GM21381 (cell line): ENCODE measurements around the gene PDE1A.

Experiments
- ATAC-seq: cut with Tn5 transposase; IDR thresholded peaks from one replicate; pipeline ENCODE4 v1.9.1; 2021; ENCODE audit warnings: mild to moderate bottlenecking, moderate library complexity; ENCODE audit not compliant: unreplicated experiment

Gene PDE1A

DNA sequence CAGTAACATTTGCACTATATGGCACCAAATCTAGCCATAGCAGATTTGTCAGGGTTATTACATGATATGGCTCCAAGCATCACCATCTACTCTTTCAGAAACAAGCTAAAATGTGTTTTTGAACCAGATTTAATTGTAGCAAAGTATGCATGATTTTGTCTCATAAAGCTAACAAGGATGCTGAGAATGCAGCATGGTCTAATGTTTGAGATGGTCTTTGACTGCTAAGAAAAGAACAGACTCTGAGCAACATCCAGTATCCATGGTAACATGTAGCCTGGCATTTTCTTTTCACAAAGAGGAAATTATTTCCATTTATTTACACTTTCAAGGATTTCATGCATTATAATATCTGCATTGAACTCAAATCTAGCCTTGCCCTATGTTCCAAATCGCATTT is 206.5 kb downstream of the PDE1A start:
- ATAC-seq: no peak

DNA sequence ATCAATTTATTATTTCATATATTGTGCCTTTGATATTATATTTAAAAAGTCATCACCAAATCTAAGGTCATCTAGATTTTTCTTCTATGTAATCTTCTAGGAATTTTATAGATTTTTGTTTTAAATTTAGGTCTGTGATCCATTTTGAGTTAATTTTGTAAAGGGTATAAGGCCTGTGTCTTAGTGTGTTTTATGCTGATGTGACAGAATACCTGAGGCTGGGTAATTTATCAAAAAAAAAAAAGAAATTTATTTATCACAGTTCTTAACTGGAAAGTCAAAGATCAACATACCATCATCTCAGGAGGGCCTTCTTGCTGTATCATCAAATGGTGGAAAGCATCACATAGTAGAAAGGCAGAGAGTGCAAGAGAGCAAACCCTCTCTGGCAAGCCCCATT is 216.2 kb downstream of the PDE1A start:
- ATAC-seq: no peak

DNA sequence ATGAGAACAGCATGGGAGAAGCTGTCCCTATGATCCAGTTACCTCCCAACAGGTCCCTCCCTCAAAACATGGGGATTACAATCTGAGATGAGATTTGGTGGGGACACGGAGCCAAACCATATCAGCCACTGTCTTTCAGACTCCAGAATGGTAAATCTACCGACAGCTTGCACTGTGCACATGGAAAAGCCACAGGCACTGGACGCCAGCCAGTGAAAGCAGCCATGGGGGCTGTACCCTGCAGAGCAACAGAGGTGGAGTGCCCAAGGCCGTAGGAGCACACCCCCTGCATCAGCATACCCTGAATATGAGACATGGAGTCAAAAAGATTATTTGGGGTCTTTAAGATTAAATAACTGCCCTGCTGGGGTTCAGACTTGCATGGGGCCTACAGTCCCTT is 218.4 kb downstream of the PDE1A start:
- no peak for ATAC-seq

DNA sequence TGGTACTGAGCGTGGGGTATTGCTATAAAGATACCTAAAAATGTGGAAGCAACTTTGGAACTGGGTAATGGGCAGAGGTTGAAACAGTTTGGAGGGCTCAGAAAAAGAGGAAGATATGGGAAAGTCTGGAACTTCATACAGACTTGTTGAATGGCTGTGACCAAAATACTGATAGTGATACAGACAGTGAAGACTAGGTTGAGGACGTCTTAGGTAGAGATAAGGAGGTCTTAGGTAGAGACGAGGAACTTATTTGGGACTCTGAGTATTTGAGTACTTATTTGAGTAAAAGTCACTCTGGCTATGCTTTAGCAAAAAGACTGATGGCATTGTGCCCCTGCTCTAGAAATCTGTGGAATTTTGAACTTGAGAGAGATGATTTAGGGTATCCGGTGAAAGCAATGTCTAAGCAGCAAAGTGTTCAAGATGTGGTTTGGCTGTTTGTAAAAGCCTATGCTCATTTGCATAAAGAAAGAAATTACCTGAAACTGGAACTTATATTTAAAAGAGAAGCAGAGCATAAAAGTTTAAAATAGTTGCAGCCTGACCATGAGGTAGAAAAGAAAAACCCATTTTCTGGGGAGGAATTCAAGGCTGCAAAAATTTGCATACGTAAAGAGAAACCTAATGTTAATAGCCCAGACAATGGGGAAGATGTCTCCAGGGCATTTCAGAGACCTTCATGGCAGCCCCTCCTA is 219.6 kb downstream of the PDE1A start:
- ATAC-seq: peak; percentile 73

DNA sequence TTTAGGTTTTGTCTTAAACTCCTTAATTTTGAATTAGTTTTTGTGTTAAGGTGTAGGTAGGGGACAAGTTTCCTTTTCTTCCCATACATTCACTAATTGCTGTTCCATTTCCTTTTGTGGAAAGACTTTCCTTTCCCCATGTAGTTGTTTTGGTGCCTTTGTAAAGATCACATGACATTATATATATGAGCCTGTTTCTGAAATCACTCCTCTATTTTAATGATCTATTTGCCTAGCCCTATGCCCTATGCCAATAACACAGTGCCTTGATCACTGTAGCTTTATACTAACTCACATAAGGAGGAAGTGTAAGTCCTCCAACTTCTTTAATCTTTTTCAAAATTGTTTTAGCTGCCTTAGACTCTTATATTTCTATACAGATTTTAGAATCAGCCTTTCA is 229.3 kb downstream of the PDE1A start:
- no peak for ATAC-seq

DNA sequence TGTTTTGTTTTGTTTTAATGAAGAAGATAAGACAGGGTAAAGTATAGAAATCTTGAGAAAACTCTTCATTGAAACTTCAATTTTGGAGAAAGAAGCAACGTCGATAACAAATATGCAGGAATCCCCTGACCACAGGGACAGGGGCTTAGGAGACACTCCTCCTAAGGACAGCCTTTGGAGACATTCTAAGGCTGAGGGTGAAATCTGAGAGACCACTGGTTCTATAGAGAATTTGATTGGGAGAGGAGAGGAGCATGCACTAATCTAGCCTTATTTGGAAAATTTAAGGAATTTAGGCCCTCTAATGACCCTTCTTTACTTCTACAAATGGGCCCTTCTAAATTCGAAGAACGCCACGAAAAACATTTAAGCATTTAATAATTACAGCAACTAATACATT is 233.5 kb downstream of the PDE1A start:
- ATAC-seq: no peak

DNA sequence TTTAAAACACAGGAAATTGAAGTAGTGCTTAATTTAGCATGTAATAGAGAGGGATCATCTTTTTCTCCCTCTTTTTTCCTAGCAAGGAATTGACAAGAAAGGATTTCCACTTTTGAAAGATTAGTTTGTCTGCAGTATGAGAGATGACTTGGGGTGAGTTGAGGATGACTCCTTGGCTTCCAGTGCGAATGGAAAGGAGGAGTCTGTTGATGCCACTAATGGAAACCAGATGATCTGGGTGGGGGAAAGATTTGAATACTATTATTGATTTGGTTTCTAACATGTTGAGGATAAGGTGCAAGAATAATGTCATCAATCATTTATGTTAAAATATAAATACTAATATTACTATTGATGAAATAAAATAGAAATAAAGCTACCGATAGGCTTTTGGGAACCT is 235.8 kb downstream of the PDE1A start:
- ATAC-seq: no peak

DNA sequence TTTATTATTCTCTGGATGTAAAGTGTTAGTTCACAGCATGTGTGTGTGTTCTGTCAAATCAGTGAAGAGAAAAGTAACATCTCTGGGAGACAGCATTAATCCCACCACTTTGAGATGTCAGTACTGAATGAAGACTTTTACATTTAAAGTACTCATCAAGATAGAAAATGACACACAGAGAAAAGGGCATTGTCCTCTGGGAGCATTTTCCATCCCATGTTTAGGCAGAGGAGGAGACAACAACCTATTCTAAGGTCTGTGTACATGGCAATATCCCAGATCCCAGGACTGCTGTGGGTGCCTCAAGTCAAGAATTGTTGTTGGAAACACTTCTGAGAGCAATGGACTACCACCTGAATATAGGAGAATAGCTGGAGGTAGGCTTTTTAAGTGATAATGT is 239.7 kb downstream of the PDE1A start:
- ATAC-seq: no peak

DNA sequence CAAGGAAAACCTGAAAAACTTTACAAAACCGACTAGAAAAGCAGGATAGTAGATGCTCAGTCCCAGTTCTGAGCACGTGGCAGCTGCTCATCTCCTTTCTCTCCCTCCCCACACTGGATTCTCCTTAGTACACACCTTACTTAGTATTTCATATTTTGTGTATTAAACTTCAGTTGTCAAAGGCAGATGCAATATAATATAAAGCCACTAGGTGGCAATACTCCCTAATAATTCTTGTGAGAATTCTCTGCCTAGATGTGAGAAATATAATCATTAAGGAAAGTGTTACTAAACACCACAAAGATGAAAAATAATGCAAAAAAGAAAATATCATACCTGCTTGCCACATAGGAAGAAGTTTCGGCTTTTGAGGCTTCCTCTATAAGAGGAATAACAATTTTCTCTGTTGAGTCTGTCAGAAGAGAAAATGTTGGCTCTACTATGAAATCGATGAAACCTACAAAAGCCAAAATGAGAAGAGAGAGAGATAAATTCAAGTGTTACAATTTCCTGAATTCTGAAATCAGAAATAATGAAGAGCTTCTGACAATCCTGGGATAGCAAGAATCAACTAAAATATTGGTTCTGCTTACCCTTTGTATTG is 240.6 kb downstream of the PDE1A start:
- ATAC-seq: peak; percentile 77

DNA sequence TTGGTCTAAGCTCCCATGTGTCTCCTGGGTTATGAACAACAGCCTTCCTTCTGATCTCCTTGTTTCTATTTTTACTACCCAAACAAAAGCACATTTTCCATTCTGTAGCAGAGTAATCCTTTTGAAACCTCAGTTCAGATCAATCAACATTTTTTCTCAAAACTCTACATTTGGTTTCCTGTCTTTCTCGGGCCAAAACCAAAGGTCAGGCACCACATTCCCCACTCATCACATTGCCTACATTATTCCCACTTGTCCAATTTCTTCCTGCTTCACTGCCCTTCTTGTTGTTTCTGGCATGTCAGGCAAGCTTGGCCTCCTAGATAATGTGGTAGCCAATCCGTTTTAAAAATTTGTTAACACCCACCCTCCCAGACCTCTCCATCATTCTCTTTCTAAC is 244.4 kb downstream of the PDE1A start:
- no peak for ATAC-seq

DNA sequence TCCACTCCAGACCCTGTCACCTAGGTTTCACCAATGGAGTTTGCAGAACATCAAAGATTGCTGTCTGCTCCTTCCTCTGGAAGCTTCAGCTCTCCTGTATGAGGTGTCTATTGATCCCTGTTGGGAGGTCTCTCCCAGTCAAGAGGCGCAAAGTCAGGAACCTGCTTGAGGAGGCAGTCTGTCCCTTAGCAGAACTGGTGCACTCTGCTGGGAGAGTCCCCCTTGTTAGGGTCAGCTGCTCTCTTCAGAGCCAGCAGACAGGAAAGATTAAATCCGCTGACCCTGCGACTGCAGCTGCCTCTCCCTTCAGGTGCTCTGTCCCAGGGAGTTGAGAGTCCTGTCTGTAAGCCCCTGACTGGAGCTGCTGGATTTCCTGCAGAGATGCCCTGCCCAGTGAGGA is 245.5 kb downstream of the PDE1A start:
- ATAC-seq: no peak

DNA sequence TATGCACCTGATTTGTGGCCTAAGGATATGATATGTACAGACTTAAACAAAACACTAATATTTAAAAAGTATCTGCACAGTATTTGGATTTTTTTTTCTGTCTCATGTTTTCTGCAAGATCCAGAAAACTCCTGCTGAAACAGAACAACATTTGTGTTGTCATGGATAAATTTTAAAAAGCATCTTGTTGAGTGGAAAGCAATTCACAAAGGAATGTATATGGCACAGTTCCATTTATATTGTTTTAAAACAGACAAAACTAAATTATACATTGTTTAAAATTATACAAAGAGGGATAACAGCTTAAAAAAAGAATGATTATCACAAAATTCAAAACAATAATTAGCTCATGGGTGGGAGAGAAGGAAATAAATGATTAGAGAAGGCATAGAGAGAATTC is 247.7 kb downstream of the PDE1A start:
- no peak for ATAC-seq

DNA sequence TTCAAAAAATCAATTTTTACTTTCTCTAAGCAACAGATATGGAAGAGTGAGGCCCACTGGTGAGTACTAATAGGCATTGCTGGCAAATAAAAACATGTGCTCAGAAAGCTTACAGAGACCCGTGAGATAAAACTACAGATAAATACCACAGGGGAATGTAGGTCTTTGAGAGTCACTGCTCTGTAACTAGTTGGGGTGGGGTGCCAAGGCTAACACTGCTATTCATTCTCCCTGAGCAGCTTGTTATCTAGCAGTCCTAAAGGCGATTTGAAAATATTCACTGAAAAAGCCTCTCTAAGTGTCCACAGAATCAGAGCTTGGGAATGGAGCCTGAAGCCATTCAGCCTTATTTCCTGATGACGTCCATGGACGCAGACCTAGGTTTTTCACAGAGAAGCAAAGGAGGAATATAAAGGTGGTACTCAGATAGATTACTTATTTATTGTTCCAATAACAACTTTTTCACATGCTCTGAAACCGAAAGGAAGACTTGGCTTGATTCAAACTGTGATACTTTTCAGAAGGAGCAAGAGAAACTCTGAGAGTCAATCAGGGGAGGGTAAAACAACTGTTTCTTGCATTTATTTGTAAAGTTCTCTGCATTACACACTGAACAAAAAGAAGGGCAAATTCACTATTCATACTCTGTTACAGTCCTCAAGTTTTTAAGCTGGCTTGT is 252.8 kb downstream of the PDE1A start:
- ATAC-seq: no peak

DNA sequence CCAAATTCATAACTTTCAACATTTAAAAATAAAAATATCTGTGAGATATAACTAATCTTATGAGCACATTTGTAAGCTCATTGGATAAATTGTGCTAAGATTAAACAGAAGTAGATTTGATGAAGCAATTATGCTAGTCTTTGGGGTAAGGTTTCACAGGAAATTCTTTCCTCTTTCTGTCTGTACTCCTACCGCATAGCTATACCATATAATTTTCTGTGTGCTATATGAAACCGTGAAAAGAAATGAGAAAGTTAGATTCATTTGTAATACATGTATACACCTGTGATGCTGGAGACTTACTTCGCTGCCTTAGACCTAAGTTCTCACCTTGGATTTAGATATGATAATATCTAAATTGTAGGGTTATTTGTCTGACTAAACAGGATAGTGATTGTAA is 256.5 kb downstream of the PDE1A start:
- no peak for ATAC-seq

DNA sequence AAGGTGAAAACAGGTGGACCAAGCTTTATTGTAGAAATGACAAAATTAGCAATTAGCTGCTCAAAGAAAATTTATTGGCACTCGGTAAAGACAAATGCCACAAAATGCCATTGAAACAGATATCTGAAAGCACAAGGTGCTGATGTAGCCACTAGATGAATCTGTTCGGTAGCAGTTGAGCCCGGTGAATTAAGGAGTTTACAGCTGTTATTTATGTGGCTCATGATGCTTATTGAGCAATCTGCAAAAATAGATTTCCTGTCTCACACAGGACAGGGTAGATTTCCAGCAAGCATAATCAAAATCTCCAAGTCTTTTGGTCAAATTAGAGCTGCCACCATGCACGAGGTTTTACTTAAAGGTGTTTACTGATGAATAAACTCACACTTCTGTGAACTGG is 259.0 kb downstream of the PDE1A start:
- ATAC-seq: no peak

DNA sequence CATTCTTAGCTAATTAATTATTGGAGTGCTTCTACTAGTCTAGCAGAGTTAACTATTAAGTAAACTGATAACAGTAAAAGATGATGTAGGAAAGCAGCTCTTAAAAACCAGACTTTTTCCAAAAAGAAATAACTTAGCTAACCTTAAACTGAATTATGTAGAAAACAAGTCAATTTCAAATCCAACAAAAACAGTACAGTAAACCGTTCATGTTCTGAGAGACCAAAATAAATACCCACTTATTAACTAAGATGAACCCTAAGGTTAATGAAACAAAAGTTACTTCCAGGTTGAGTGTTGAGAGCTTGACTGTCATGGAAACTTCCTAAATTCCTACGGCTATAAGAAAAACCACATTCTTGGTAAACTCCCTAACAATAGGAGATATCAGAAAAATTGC is 260.0 kb downstream of the PDE1A start:
- ATAC-seq: no peak

DNA sequence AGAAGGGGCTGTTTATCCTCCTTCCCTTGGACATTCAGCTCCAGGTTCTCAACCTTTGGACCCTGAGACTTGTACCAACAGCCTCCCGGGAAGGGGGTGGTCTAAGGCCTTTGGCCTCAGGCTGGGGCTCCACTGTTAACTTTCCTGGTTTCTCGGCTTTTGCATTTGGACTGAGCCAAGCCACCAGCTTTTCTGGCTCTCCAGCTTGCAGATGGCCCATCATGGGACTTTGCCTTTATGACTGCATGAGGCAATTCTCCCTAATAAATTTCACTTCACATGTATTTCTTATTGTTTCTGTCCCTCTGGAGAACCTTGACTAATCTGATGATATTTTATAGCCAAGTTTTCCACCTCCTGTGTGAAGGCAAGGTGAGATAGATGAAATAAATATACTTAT is 260.4 kb downstream of the PDE1A start:
- ATAC-seq: no peak

DNA sequence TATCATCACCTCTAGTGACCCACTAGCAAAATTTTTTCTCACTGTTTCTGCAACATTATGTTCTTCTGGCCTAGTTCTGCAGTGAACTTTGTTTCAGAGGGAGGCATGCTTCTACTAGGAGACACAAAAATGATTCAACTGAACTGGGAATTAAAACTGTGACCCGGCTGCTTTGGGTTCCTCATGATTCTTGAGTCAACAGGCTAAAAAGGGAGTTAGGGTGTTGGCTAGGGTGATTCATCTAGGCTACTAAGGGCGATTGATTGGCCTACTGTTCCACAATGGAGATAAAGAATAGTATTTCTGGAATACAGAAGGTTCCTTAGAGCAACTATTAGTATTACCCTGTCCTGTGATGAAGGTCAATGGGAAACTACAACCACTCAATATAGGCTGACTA is 261.6 kb downstream of the PDE1A start:
- no peak for ATAC-seq

DNA sequence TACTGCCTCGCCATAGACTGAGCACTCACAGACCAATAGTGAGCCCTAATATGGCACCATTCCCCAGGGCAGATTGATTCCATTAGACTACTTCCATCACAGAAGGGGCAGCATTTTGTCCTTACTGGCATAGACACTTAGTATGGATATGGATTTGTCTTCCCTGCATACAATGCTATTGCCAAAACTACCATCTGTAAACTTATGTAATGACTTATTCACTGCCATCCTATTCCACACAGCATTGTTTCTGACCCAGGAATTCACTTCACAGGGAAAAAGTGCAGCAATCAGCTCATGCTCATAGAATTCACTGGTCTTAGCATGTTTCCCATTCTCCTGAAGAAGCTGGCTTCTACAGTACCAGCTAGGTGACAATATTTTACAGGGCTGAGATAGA is 262.1 kb downstream of the PDE1A start:
- ATAC-seq: no peak

DNA sequence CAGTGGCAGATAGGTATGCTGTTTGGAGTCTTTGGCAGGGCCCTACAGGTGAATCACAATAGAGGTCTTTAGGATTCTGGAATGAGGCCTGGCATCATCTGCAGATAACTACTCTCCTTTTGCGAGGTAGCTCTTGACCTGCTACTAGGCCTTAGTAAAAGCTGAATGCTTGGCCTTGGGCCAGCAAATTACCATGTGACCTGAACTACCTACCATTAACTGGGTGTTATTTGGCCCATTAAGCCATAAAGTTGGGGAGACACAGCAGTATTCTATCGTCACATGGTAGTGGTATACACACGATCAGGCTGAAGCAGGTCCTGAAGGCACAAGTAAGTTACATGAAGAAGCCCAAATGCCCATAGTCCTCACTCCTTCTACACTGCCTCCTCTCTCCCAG is 263.0 kb downstream of the PDE1A start:
- ATAC-seq: no peak

DNA sequence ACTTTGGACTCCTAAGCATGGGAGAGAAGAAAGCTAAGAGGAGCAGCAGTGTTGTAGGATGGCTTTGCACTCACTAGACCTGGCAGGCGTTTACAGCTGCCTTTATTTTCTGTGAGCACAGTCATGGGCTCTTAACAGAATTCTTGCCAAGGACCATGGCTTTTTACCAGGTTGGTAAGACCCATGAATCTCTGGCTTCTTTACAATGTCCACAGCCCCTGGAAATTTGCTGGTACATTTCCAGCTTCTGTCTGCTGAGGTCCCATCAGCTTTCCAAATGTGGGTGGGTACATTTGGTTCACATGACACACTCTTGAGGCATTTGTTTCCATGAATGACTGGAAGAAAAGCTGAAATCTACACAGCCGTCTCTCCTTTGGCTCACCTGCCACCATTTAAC is 278.5 kb downstream of the PDE1A start:
- no peak for ATAC-seq

DNA sequence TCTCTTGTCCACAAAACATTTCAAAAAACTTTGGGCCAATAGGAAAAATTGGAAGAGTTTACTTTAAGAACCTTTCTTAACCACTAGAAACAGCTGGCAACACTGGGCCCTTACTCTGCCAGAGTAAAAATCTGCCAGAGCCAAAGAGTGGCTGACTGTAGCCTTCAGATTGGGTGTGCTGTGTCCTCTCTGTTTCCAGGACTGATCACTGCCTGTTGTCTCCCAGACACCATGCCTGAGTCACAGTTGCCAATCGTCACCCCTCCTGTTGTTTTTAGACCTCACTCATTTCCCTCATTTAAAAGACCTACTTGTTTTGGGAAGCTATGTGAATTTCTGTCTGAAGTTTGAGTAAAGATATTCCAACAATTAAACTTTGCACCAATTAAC is 282.1 kb downstream of the PDE1A start:
- no peak for ATAC-seq
